ENCODE results near the gene TBC1D32. TPM values are rescaled to one million over a fixed set of nuclear protein-coding genes. Genes with fewer than 3 reads are reported as not detected.
"Not testable (repeated sequence)": the region's sequence is repeated elsewhere in the genome, so short reads cannot be mapped to it uniquely, and the experiment has no call there.

Gene TBC1D32
- polyA plus RNA-seq, 1 donor (not counting 4 experiments of a cell fraction or from before 2014, with no cell fraction given), result 6.7 TPM

DNA sequence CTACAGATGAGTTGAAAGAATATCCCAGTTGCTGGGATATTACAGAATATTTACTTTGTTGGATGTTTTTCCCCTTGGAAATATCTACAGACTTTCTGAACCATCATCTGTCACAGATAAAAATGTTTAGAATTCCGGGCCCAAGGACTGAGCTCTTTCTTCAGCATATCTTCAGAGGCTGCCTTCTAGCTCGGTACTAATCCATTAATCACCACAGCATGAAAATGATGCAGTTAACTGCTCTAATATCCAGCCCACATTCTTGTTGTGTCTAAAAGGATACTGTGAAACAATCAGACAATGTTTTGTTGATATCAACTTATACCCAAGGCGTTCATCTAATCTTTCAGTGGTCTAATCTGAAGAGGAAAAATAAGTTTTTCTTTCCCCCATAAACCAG, 247.4 kb downstream of the TBC1D32 start:
- TF ChIP-seq CTCF (optimal IDR thresholded peaks at IDR 0.05 in 1 of 3, IDR thresholded peaks at IDR 0.05 in 1 of 3, conservative IDR thresholded peaks at IDR 0.05 in 1 of 3; ENCODE audit: extremely low read depth in 1 of 3, insufficient read depth in 2 of 3, low read length in 3 of 3), result no peak
- no peak for TF ChIP-seq EZH2 (IDR thresholded peaks at IDR 0.05; ENCODE audit: low read length)
- dilution Hi-C loops (cut with MboI; ENCODE audit: extremely low pct_ligation_motif_present, low sequenced_read_pairs), result no loop called here
- FAIRE-seq, result no peak

GRCh38 chr6:121076119-121076518, 258.2 kb downstream of the TBC1D32 start:
- FAIRE-seq, result no peak

More for the DNA sequence above, 247.4 kb downstream of the TBC1D32 start:
- Histone ChIP-seq H3K4me1 (ENCODE audit: control insufficient read depth, extremely low read depth, insufficient read depth, low read length) (no peaks in the 10 kb centered on the region), H4K20me1 (ENCODE audit: control insufficient read depth, extremely low read depth, insufficient read depth, low read length) (no peaks in the 10 kb centered on the region), H3K27ac (ENCODE audit: control insufficient read depth, insufficient read depth, low read length) (no peak overlapping the region), H3K9ac (ENCODE audit: control insufficient read depth, extremely low read depth, insufficient read depth, low read length) (no peak overlapping the region), H3K9me3 (ENCODE audit: control insufficient read depth, low read depth, low read length) (no peaks in the 10 kb centered on the region), H3K79me2 (ENCODE audit: control insufficient read depth, insufficient read depth, low read length) (no peaks in the 10 kb centered on the region), H3K36me3 (ENCODE audit: control insufficient read depth in 2 of 2, extremely low read depth in 1 of 2, insufficient read depth in 2 of 2, low read length in 2 of 2) (no peaks in the 10 kb centered on the region), H3K4me2 (ENCODE audit: control insufficient read depth, extremely low read depth, insufficient read depth, low read depth, low read length) (no peak overlapping the region), H3K9me1 (ENCODE audit: control insufficient read depth, extremely low read depth, insufficient read depth, low read length) (no peaks in the 10 kb centered on the region), H3K4me3 (ENCODE audit: control insufficient read depth in 2 of 3, extremely low read depth in 1 of 3, insufficient read depth in 2 of 3, low read depth in 1 of 3, low read length in 3 of 3) (no peak overlapping the region), H3K27me3 (ENCODE audit: control insufficient read depth, extremely low read depth, insufficient read depth, low read length) (no peaks in the 10 kb centered on the region), H2AFZ (ENCODE audit: control insufficient read depth, low read length) (no peak overlapping the region)
- no peak for DNase-seq (ENCODE audit: low read depth, low spot score)

DNA sequence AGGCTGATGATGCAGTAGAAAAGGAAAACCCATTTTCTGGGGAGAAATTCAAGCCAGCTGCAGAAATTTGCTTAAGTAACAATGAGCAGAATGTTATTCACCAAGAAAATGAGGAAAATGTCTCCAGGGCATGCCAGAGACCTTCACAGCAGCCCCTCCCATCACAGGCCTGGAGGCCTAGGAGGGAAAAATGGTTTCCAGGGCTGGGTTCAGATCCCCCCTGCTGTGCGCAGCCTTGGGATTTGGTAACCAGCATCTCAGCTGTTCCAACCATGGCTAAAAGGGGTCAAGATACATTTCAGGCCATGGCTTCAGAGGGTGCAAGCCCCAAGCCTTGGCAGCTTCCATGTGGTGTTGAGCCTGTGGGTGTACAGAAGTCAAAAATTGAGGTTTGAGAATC, 265.5 kb downstream of the TBC1D32 start:
- H3K4me1 ChIP-seq (ENCODE audit: control insufficient read depth, extremely low read depth, insufficient read depth, low read length); DNase-seq (ENCODE audit: low read depth, low spot score); H3K36me3 ChIP-seq (ENCODE audit: control insufficient read depth in 2 of 2, extremely low read depth in 1 of 2, insufficient read depth in 2 of 2, low read length in 2 of 2); H3K4me2 ChIP-seq (ENCODE audit: control insufficient read depth, extremely low read depth, insufficient read depth, low read depth, low read length); H3K27me3 ChIP-seq (ENCODE audit: control insufficient read depth, extremely low read depth, insufficient read depth, low read length); H4K20me1 ChIP-seq (ENCODE audit: control insufficient read depth, extremely low read depth, insufficient read depth, low read length); dilution Hi-C loops (cut with MboI; ENCODE audit: extremely low pct_ligation_motif_present, low sequenced_read_pairs); H3K27ac ChIP-seq (ENCODE audit: control insufficient read depth, insufficient read depth, low read length); H3K79me2 ChIP-seq (ENCODE audit: control insufficient read depth, insufficient read depth, low read length); H3K4me3 ChIP-seq (ENCODE audit: control insufficient read depth in 2 of 3, extremely low read depth in 1 of 3, insufficient read depth in 2 of 3, low read depth in 1 of 3, low read length in 3 of 3); H3K9me3 ChIP-seq (ENCODE audit: control insufficient read depth, low read depth, low read length); H3K9me1 ChIP-seq (ENCODE audit: control insufficient read depth, extremely low read depth, insufficient read depth, low read length); H3K9ac ChIP-seq (ENCODE audit: control insufficient read depth, extremely low read depth, insufficient read depth, low read length); H2AFZ ChIP-seq (ENCODE audit: control insufficient read depth, low read length); FAIRE-seq: not testable (repeated sequence)

More at GRCh38 chr6:121076119-121076518, 258.2 kb downstream of the TBC1D32 start:
- H3K4me3 ChIP-seq (ENCODE audit: control insufficient read depth in 2 of 3, extremely low read depth in 1 of 3, insufficient read depth in 2 of 3, low read depth in 1 of 3, low read length in 3 of 3), result no peak overlapping the region
- H3K36me3 ChIP-seq (ENCODE audit: control insufficient read depth in 2 of 2, extremely low read depth in 1 of 2, insufficient read depth in 2 of 2, low read length in 2 of 2), result no peaks in the 10 kb centered on the region
- dilution Hi-C loops (cut with MboI; ENCODE audit: extremely low pct_ligation_motif_present, low sequenced_read_pairs), result no loop called here
- H4K20me1 ChIP-seq (ENCODE audit: control insufficient read depth, extremely low read depth, insufficient read depth, low read length), result no peaks in the 10 kb centered on the region
- H3K9ac ChIP-seq (ENCODE audit: control insufficient read depth, extremely low read depth, insufficient read depth, low read length), result no peak overlapping the region
- no peaks in the 10 kb centered on the region for H3K27me3 ChIP-seq (ENCODE audit: control insufficient read depth, extremely low read depth, insufficient read depth, low read length)
- no peaks in the 10 kb centered on the region for H3K4me1 ChIP-seq (ENCODE audit: control insufficient read depth, extremely low read depth, insufficient read depth, low read length)
- no peaks in the 10 kb centered on the region for H3K9me1 ChIP-seq (ENCODE audit: control insufficient read depth, extremely low read depth, insufficient read depth, low read length)
- H3K27ac ChIP-seq (ENCODE audit: control insufficient read depth, insufficient read depth, low read length), result no peak overlapping the region
- TF ChIP-seq EZH2 (IDR thresholded peaks at IDR 0.05; ENCODE audit: low read length) (no peak), CTCF (optimal IDR thresholded peaks at IDR 0.05 in 1 of 3, IDR thresholded peaks at IDR 0.05 in 1 of 3, conservative IDR thresholded peaks at IDR 0.05 in 1 of 3; ENCODE audit: extremely low read depth in 1 of 3, insufficient read depth in 2 of 3, low read length in 3 of 3) (no peak)
- H2AFZ ChIP-seq (ENCODE audit: control insufficient read depth, low read length), result no peak overlapping the region
- H3K79me2 ChIP-seq (ENCODE audit: control insufficient read depth, insufficient read depth, low read length), result no peaks in the 10 kb centered on the region
- no peak for DNase-seq (ENCODE audit: low read depth, low spot score)
- H3K4me2 ChIP-seq (ENCODE audit: control insufficient read depth, extremely low read depth, insufficient read depth, low read depth, low read length), result no peak overlapping the region
- H3K9me3 ChIP-seq (ENCODE audit: control insufficient read depth, low read depth, low read length), result no peaks in the 10 kb centered on the region
